GM19452 (cell line): Measurements from ENCODE around the gene RASGRP2.
A peak's percentile ranks its signal among the peaks of the same experiment; 100 is the strongest.

Experiments
- ATAC-seq: cut with Tn5 transposase; IDR thresholded peaks from one replicate; pipeline ENCODE4 v1.9.1; 2021; ENCODE audit not compliant: unreplicated experiment

RASGRP2 gene

DNA sequence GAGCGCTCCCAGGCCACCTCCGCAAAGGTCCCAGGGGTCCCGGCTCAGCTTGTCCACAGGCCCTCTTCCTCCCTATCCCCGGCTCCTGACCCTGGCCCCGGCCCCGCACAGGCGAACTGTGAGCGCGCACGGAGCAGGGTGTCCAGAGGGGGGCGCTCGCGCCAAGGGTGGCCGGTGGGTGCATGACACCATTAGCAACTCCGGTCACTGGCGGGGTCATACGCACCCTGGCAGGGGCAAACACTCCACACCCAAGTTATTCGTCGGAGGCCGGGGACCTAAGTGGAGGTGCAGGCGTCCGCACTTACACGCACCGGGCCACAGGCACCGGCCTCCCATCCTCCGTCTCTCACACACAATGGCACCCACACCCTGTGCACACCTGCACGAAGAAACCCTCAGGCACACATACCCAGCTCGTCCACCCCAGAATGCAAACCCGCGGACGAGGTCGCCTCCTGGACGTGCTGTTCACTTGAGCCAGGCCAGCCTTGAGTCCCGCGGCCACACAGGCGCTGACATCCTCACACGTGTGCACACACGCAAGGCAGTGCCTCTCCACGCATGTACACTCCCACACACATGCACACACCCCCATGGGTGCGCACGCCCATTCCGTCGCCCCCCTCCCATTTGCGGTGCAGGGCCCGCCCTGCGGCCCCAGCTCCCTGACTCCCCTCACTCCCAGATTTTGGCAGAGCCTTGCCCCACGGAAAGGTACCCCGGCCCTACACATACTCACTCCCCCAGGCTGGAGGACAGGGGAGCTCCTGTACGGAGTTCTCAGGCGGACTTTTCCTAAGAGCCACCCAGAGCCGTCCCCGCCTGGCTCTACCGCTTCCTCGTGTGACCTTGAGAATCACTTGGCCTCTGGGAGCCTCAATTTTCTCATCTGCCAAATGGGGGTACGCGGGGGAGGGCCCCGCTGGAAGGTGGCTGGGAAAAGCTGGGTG is at the start of gene RASGRP2:
TSS of gene RASGRP2 (minus strand) at position 552 of the 953 bp plus-strand sequence. CDS start 1,276 bp downstream, outside the sequence.
- ATAC-seq, result no peak

DNA sequence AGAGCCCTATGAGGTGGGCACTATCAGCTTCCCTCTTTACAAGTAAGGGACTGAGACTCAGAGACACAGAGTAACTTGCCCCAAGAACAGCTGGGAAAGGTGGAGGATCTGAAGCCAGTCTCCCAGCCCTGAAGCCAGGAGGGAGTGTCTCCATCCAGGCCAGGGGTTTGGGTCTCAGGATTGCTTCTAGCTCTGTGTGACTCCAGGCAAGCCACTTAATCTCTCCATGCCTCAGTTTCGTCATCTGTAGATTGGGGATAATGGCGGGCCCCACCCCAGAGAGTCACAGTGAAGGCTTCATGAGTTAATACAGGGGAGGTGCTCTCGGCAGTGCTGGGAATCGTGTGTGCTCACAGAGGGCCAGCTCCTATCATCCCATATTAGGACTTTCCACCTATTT is 48.5 kb upstream of the RASGRP2 start:
- ATAC-seq, result no peak

DNA sequence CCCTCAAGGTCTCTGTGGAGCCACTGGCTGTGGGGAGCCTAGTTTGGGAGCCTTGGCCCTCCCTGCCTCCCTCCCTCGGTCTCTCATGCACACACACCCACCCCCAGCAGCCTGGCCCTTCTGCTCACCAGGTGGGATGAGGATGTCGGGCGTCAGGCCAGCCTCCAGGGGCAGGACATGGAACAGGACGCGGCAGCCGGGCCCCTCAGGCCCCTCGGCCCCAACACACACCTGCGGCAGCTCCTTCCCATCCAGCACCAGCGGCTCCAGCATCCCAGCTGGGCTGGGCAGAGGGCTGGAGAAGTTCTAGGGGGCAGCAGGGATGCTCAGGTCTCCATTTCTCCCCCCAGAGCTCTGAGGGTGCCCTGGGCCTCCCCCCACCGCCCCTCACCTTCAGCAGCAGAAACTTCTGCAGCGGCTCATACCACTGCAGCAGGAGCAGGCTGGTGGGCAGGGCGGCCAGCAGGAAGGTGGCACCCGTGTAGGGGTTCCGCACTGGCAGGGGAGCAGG is 47.9 kb upstream of the RASGRP2 start:
- ATAC-seq, result no peak

DNA sequence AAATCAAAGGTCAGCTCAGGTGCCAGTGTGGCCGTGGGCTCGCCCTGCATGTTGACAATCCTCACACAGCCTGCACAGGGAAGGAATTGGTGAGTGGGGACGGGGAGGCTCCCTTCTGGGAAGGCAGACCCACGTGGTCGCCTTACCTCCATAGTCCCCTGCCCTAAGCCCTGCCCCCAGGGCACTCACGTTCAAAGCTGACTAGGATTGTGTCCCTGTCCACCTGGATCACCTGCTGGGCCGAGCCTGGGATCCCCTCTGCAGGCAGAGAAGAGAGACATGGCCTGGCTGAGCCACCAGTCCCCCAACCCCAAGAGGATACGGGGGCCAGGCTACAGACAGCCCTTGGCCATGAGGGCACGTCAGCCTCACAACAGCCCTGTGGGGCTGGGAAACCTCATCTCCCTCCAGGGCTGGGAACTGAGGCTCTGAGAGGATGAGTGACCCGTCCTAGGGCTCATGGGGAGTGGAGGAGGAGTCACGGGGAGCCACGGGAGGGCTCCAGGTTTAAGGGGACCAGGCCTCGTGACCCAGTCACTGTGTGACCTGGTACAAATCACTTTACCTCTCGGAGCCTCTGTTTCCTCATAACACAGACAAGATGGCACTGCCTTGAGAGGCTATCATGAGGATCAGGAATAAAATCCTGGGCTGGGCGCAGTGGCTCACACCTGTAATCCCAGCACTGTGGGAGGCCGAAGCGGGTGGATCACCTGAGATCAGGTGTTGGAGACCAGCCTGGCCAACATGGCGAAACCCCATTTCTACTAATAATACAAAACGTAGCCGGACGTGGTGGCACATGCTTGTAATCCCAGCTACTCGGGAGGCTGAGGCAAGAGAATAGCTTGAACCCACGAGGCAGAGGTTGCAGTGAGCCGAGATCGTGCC is 46.5 kb upstream of the RASGRP2 start:
- ATAC-seq, result no peak

DNA sequence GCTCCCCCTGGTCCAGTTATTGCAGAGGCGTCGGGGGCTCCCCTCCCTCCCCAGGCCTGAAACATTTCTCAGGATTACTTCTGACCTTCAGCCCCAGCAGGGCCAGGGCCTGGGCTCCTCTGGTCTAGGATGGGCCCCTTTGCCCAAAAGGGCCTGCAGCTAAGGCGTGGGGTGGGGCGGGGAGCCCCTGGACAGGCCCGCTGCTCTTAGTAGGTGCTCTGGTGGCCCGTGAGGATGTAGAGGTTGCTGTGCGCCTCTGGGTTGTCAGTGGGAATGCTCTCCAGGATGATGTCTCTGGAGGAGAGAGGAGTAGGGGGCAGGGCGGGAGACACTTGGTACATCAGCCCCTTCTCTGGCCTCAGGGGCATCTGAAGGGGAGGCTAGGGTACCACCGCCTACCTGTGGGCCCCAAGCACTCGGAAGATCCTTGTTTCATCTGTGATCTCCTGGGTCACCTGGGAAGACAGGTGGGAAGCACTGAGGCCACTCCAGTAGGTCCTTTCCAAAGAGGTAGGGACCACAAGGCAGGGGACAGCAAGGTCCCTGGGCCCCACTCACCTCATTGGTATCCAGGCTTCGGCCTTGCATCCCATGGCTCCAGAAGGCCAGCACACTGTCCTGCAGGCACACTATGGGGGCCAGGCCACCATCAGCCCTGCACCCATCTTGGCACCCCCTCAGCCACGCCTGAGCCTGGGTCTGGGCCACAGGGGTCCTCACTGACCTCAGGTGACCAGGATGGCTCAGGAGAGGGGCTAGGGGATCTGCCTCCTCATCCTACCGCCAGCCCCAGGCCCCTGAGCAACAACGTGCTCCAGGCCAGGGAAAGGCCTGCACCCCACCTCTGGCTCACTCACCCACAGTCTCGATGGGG is 45.6 kb upstream of the RASGRP2 start:
- ATAC-seq, result no peak

DNA sequence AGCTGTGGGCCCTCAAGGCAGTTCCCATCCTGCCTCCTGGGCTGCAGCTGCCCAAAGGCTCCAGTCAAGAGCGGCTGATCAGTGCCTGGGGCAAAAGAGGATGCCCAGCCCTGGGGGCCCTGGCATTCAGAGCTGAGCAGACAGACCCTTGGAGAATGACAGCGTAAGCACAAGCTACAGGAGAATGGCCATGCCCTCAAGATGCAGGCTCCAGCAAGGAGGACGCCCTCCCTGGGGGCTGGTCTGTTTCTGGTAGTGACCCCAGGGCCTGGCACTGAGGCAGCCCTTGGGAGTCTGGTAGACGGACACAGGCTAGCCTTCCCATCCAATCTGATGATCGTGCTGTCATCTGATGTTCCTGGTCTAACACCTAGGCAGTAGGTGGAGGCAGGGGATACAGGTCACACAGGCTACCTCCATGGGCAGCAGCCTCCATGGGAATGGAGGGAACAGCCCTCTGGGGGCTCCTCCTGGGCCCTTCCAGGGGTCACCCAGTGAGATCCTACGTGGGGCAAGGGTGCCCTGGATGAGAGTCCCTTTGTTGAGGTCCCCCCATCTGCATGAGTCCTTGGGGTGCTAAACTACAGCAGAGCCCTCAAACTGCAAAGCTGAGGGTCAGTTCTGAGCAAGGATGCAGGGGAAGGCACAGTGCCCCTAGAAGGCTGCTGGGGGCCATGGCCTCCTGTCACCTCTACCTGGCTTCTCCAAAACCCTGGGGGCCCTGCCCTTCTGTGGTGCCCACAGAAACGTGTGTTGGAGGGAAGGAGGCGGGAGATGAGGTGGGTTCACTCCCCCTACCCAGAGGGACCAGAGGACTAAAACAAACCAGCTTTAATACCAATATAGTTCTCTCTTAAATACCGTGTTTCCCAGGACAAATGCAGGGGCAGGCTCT is 44.6 kb upstream of the RASGRP2 start:
- ATAC-seq, result no peak

DNA sequence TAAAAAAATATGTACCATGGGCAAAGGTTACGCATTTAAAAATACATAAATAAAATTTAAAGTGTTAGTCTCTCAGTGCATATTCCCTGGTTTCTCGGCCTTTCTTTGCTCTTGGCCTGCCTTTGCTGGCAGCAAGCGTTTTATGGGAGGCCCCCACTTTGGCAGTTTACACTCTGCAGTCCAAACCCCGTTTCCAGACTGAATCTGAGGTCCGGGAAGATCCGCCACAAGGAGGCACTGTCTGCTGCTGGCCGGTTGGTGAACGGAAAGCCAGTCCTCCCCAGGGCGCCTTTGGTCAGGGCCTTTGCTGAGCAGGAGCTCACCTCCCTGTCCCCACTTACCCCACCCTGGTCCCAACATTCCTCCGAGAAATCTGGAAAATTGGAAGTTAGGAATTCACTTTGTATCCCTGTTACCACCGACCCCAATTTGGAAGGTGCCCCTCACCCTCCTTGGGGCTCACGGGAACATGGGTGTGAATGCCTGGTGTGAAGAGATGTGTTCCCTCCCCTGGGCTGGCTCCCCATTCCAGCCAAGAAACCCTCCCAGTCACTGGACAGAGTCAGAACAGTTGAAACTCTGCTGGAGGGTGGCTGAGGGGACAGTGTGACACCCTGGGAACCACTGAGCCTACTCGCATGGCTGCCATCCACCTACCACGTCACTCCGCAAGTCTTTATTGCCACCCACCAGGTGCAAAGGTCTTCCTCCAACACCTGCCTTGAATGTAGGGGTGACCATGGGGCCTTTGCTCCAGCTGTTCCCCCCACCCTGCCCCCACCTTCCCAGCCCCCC is 43.8 kb upstream of the RASGRP2 start:
- ATAC-seq, result no peak

DNA sequence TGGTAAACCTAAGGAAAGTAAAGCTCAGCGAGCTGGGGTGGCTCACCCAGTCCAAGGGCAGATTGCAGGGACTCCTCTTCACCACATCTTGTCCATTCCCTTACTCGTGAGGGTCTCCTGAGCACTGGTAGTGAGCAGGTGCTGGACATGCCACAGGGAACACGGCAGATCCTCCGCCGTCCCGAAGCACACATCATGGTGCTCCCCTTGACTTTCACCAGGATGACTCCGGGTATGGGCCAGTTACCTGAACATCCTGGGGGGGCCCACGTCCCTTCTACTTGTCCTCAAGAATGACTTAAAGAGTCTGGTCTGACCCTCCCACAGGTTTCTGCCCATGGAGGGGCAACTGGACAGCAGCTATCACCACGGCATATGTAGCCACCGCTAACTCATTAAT is 42.4 kb upstream of the RASGRP2 start:
- no peak for ATAC-seq

DNA sequence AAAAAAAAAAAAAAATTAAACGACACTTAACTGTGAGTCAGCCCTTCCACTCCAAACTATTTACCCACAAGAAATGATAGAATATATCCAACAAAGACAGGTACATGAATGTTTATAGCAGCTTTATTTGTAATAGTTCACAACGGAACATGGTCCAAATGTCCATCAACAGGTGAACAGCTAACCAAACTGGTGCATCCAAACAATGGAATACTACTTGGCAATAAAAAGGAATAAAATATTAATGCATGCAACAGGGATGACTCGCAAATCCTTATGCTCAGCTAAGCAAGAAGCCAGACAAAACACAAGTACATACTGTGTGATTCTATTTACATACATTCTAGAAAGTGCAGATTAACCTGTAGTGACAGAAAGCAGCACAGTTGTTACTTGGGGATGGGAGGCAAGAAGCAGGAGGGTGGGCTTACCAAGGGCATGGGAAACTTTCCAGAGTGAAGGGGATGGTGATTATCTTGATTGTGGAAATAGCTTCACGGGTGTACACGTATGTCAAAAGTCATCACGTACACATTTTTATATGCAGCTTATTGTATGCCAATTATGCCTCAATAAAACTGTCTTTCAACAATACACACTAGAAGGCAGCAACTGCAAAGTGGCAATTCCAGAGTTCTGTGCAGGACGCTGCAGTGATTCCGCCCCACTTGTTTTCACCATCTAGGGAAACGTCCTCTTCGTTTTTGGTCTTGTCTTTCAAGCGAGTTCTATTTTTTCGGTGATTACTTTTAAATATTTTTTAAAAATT is 41.1 kb upstream of the RASGRP2 start:
- ATAC-seq, result no peak

DNA sequence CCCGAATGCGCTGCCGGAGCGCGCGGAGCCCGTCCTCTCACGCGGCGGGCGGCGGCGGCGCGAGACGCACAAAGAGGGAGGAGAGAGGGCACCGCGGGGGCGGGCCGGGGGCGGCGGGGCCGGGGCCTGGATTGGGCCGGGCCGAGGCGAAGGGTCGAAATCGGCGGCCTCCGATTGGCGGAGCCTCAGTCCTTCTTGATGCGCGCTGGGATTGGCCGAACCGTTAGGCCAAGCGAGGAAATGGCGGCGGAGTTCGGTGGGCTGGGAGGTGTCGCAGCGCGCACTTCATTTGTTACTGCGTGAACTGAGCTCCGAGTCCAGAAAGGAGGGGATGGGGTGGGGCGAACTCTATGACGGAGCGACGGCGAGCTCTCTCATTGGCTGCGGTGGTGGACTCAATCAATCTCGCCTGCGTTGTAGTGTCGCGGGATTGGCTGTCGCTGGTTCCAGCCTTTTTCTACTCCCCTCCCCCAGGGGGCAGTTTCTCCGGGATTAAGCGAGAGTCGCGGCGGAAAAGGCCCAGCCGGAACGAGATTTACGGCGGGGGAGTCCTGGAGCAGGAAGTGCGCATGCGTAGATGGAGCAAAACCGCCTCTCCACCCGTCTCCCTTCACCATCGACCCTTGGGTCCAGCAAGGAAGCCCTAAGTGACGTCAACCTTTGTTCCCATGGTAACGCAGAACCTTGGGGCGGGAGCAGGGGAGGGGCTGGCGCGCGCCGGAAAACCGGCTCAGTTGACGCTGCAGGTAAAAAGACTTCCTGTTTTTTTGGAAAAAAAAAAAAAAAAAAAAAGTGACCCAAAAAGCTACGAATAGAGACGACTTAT is 34.7 kb upstream of the RASGRP2 start, which contains the start of gene SF1:
TSS of gene SF1 (minus strand) at position 70 of the 826 bp plus-strand sequence. CDS start 150 bp downstream, outside the sequence.
- peak; percentile 76 for ATAC-seq

DNA sequence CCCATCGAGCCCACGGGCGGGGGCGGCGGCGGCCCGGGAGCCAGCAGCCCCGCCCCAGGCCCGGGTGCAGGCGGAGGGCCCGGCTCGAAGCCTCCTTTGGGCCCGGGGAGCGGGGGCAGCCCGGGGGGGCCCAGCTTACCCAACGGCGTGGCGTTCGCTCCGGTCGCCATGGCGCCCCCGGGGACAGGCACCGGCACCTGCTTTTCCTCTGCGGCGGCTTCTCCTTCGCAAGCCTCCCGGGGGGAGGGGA is 34.2 kb upstream of the RASGRP2 start:
- ATAC-seq, result no peak

DNA sequence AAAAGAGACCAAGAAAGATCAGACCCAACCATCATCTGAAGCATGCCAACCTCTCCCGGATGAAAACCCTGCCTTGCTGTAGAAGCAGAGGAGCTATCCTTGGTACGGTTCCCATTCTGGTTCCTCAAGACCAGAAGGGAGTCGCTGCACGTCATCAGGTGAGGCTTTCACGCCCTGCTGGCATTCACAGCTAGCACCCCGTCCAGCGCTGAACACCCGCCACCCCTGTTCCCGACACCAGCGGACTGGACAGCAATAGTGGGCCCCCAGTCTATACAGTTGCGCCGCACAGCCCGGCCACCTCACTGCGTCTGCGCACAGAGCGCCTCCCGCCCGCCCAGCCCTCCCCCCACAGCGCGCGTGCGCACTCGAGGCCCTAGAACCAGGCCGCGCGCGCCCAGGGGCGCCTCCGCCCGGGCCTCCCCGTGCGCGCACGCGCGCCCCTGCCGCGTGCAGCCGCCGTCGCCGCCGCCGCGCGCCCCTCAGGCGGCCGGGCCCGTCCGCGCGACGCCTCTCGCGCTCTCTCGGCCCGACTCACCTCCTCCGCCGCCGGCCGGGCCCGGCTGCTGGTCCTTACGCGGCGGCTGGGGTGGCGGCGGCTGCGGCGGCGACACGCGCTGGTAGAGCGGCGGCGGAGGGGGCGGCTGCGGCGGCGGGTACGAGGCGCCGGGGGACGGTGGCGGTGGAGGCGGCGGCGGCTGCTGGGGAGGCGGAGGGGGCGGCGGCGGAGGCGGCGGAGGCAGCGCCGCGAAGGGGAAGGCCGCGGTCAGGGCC is 33.7 kb upstream of the RASGRP2 start:
- ATAC-seq, result peak; percentile 23

DNA sequence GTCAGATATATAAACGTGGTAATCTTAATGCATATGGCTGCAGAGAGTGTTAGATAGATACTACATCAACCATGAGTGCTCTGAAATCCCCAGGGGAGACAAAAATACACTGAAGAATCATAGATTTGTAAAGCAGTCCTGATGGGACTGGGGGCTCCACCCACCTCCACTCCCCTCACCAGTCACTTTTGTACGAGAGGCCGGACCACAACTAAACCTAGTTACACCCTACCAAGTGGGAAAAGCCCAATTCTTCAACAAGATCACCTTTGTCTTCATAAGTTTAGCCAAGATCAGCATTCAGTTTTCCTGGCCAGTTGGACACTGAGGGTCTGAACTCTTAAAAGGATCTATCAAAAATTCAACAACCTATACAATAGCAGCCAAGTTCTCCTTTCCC is 32.9 kb upstream of the RASGRP2 start:
- ATAC-seq, result no peak

DNA sequence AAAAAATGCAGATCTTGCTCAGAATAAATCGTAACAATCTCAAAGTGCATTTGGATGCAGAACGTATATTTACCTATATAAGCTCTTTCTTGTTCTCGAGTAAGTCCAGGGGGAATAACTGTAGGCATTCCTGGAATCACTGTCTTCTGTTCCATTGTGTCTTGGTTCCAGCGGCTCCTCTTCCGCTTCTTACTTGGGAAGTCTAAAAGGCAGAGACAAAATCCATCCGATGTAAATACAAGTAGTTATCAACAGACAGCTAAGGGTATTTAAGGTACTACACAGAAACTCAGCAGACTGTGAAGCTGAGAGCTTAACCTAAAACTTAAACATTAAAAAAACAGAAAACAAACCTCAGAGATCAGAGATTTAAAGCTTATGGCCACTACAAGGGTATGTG is 32.5 kb upstream of the RASGRP2 start:
- ATAC-seq, result no peak

DNA sequence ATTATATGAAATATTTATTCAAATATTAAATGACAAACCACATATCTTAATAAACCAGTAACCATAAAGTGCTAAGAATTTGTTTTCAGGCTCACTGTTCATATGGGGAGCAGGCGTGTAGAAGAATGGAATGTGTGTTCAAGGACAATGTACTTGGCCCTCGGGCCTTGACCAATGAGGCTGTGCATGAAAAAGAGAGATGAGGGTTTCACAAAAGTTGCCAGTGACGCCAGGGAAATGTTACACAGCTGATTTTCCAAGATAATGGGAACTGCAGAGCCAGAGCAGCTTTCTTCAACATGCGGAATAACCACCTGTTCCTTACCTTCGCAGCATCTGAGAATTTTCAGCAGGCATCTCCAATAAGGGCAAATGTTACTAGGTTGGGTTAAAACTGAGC is 30.2 kb upstream of the RASGRP2 start:
- ATAC-seq, result no peak

DNA sequence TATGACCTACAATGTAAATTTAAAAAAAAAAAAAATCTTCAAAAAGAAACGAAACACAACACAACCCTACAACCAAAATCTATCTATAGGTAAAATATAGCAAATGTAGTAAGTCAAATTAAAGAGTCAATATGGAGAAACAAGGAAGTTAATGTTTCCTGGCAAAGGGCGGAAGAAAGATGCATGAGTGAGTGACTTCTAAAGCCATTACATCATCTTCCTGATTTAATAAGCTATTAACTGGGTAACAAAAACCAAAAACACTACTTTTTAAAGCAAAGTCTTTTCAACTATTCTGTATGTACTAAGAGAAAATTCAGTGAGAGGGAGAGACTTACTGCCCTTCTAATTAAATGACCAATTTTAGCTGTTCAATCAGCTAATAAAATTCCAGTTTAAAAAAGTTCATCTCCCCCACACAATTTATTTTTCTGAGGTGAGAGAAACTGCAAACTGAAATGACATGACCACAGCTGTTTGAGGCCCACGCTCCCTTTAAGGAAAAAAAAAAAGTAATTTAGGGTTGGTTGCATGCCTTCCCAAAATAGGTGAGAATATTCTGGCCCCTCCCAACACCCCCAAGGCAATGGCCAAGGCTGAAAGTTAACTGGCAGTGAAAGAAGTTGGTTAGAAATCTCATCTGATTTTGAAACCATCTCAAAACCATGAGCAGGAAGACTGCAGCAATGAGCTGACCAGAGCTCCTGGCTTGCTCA is 28.5 kb upstream of the RASGRP2 start:
- ATAC-seq, result no peak
